CD14-positive monocyte (primary cell): ENCODE measurements around the gene WNT7A. TPM values are rescaled to one million over a fixed set of nuclear protein-coding genes. Genes with fewer than 3 reads are reported as not detected.

ENCODE experiments used
- DNase-seq, 3 donors: peaks; one replicate each; pipeline ENCODE4 v3.0.0-alpha.2; 2011 to 2022
- H2AFZ ChIP-seq: 2 replicates; pipeline ENCODE4 v1.6.0; 2012; ENCODE audit warnings: mild to moderate bottlenecking, low read depth, low read length, inconsistent platforms; ENCODE audit not compliant: insufficient read depth, poor library complexity, severe bottlenecking
- H3K27ac ChIP-seq, 2 donors: 1 replicate in 1 of 2; 2 replicates in 1 of 2; pipeline ENCODE4 v1.5.1; 2012 to 2013; ENCODE audit warnings: low read length in 2 of 2, control low read depth in 1 of 2, inconsistent platforms in 1 of 2, low read depth in 1 of 2, mild to moderate bottlenecking in 1 of 2
- H3K27me3 ChIP-seq, 2 donors: one replicate each; pipeline versions ENCODE4 v1.6.0 to v1.6.1; 2011 to 2013; ENCODE audit warnings: low read length in 2 of 2; ENCODE audit not compliant: control insufficient read depth in 2 of 2, insufficient read depth in 2 of 2
- H3K36me3 ChIP-seq, 2 donors: replicated peaks in 1 of 2; 1 replicate in 1 of 2; 2 replicates in 1 of 2; pipeline versions ENCODE4 v1.5.1 to v1.6.1; 2012 to 2013; ENCODE audit warnings: low read length in 2 of 2, control low read depth in 1 of 2, inconsistent platforms in 1 of 2, mild to moderate bottlenecking in 1 of 2; ENCODE audit not compliant: insufficient read depth in 2 of 2, control insufficient read depth in 1 of 2
- H3K4me1 ChIP-seq, 2 donors: 1 replicate in 1 of 2; 2 replicates in 1 of 2; pipeline versions ENCODE4 v1.5.1 to v1.6.1; 2012 to 2013; ENCODE audit warnings: low read length in 2 of 2, control low read depth in 1 of 2, inconsistent platforms in 1 of 2, mild to moderate bottlenecking in 1 of 2, moderate library complexity in 1 of 2; ENCODE audit not compliant: insufficient read depth in 2 of 2, control insufficient read depth in 1 of 2
- H3K4me2 ChIP-seq: replicated peaks from 2 replicates; pipeline ENCODE3; 2012; ENCODE audit warnings: low read length, moderate library complexity, mild to moderate bottlenecking; ENCODE audit not compliant: poor library complexity, severe bottlenecking; ENCODE audit errors: extremely low read depth
- H3K4me3 ChIP-seq, 3 experiments: fragments of 200-600 bp in 1 of 3; sonication (generic) in 1 of 3; replicated peaks in 1 of 3; 1 replicate in 2 of 3; 2 replicates in 1 of 3; pipeline ENCODE4 v1.5.1; 2011 to 2013; ENCODE audit warnings: low read length in 3 of 3, mild to moderate bottlenecking in 3 of 3, control low read depth in 2 of 3, low read depth in 2 of 3, inconsistent platforms in 1 of 3, moderate library complexity in 1 of 3
- H3K79me2 ChIP-seq: 2 replicates; pipeline ENCODE4 v1.6.0; 2012; ENCODE audit warnings: mild to moderate bottlenecking, control low read depth, inconsistent platforms, low read length, moderate library complexity; ENCODE audit not compliant: insufficient read depth
- H3K9ac ChIP-seq: 2 replicates; pipeline ENCODE4 v1.6.0; 2017; ENCODE audit warnings: low read length, mild to moderate bottlenecking; ENCODE audit not compliant: insufficient read depth, poor library complexity, severe bottlenecking
- H3K9me3 ChIP-seq, 2 donors: replicated peaks in 1 of 2; 1 replicate in 1 of 2; 2 replicates in 1 of 2; pipeline versions ENCODE4 v1.5.1 to v1.6.1; 2012 to 2013; ENCODE audit warnings: low read length in 2 of 2, control low read depth in 1 of 2; ENCODE audit not compliant: control insufficient read depth in 1 of 2, insufficient read depth in 1 of 2
- H4K20me1 ChIP-seq: 2 replicates; pipeline ENCODE4 v1.6.0; 2012; ENCODE audit warnings: mild to moderate bottlenecking, low read length, control low read depth, moderate library complexity; ENCODE audit not compliant: insufficient read depth
- H3K27ac Mint-ChIP-seq, 7 donors: one replicate each; pipeline ENCODE4 v1.8.0; 2020; ENCODE audit warnings: mild to moderate bottlenecking in 7 of 7, mixed read lengths in 7 of 7, moderate library complexity in 6 of 7, inconsistent platforms in 2 of 7
- H3K27me3 Mint-ChIP-seq, 3 donors: one replicate each; pipeline ENCODE4 v1.8.0; 2021 to 2022; ENCODE audit warnings: low read depth in 3 of 3, mild to moderate bottlenecking in 3 of 3, mixed read lengths in 3 of 3, moderate library complexity in 3 of 3, inconsistent platforms in 1 of 3
- H3K36me3 Mint-ChIP-seq, 2 donors: one replicate each; pipeline ENCODE4 v1.8.0; 2020; ENCODE audit warnings: mixed read lengths in 2 of 2, inconsistent platforms in 1 of 2, mild to moderate bottlenecking in 1 of 2
- H3K4me1 Mint-ChIP-seq: one replicate; pipeline ENCODE4 v1.8.0; 2020; ENCODE audit warnings: mild to moderate bottlenecking, mixed read lengths
- H3K4me3 Mint-ChIP-seq, 2 donors: one replicate each; pipeline ENCODE4 v1.8.0; 2020; ENCODE audit warnings: mild to moderate bottlenecking in 2 of 2, mixed read lengths in 2 of 2, moderate library complexity in 1 of 2
- H3K9me3 Mint-ChIP-seq, 7 donors: one replicate each; pipeline ENCODE4 v1.8.0; 2020 to 2022; ENCODE audit warnings: mixed read lengths in 7 of 7, mild to moderate bottlenecking in 6 of 7, moderate library complexity in 6 of 7, inconsistent platforms in 2 of 7
- WGBS: methylation state at CpG from one replicate; pipeline ENCODE4 v1.1.5; 2013; ENCODE audit warnings: missing lambda C conversion rate; ENCODE audit not compliant: insufficient coverage; 5-methylcytosine and 5-hydroxymethylcytosine counted together
- intact Hi-C, 2 donors: fragments of 100-400 bp; cut with micrococcal nuclease; formaldehyde crosslinking; loops; one replicate each; pipeline versions ENCODE4 v1.15.0 to v1.15.1; 2023
- polyA plus RNA-seq, 3 donors: library from polyadenylated mRNA; depleted of rRNA in 1 of 3; unstranded in 2 of 3; stranded (reverse) in 1 of 3; fragments of 300-500 nt in 2 of 3; fragments of >200 nt in 1 of 3; fragmentation: Illumina TruSeq in 2 of 3; gene quantifications; 1 replicate in 2 of 3; 2 replicates in 1 of 3; pipeline ENCODE4 v1.2.3, GENCODE V29; 2012 to 2021
- TF ChIP-seq, protein P1 (sequence below): fragments of 200-600 bp; IDR thresholded peaks from one replicate; pipeline ENCODE4 v1.8.0; 2022; ENCODE audit warnings: antibody characterized with exemption, mild to moderate bottlenecking

The WNT7A gene
- polyA plus RNA-seq, 3 donors: not detected

DNA sequence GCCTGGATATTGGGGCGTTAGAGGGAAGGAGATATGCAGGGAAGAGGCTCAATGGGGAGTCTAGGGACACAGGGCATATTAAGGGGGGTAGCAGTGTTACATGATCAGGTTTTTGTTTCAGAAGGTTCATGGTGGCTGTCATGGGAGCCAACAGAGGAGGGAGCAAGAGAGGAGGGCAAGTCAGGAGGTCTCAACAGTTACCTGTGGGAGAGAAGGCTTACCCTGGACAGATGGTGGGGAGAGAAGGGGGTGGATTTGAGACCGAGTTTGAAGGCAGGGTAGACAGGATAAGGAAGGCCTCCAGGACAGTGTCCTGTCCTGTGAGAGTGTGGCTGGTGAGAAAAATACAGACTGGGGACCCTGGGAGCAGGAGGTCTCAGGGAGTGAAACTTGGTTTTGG lies 3.8 kb upstream of the WNT7A start:
- H3K4me1 Mint-ChIP-seq: peaks cover 1% of the 10 kb centered on the region
- Histone ChIP-seq H4K20me1 (no peaks in the 10 kb centered on the region), H3K4me3 (no peak overlapping the region), H3K36me3 (no peaks in the 10 kb centered on the region), H3K4me1 (peaks cover 3 to 4% of the 10 kb centered on the region in 2 donors), H3K79me2 (no peaks in the 10 kb centered on the region), H3K27me3 (peaks cover 27 to 41% of the 10 kb centered on the region in 2 donors), H3K4me2 (no peak overlapping the region), H3K9ac (no peak overlapping the region), H3K9me3 (peaks cover 0 to 15% of the 10 kb centered on the region in 2 donors), H3K27ac (no peak overlapping the region), H2AFZ (no peak overlapping the region)
- 86% methylated on average over 2 of the region's 2 CpGs for WGBS
- no peaks in the 10 kb centered on the region for H3K36me3 Mint-ChIP-seq
- no peak overlapping the region for H3K27ac Mint-ChIP-seq
- H3K9me3 Mint-ChIP-seq: peaks cover 0 to 8% (median 3%) of the 10 kb centered on the region in 7 donors
- intact Hi-C loops: no loop called here
- DNase-seq: no peak
- H3K27me3 Mint-ChIP-seq: peaks cover 46 to 57% (median 51%) of the 10 kb centered on the region in 3 donors
- peak overlapping the region in 1 of 2 donors; percentile 40 for H3K4me3 Mint-ChIP-seq
- TF ChIP-seq, protein P1, sequence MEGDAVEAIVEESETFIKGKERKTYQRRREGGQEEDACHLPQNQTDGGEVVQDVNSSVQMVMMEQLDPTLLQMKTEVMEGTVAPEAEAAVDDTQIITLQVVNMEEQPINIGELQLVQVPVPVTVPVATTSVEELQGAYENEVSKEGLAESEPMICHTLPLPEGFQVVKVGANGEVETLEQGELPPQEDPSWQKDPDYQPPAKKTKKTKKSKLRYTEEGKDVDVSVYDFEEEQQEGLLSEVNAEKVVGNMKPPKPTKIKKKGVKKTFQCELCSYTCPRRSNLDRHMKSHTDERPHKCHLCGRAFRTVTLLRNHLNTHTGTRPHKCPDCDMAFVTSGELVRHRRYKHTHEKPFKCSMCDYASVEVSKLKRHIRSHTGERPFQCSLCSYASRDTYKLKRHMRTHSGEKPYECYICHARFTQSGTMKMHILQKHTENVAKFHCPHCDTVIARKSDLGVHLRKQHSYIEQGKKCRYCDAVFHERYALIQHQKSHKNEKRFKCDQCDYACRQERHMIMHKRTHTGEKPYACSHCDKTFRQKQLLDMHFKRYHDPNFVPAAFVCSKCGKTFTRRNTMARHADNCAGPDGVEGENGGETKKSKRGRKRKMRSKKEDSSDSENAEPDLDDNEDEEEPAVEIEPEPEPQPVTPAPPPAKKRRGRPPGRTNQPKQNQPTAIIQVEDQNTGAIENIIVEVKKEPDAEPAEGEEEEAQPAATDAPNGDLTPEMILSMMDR: no peak

- WGBS: 100% methylated on average over 1 of the region's 3 CpGs
- H3K9me3 Mint-ChIP-seq: peaks cover 0 to 8% (median 3%) of the 10 kb centered on the region in 7 donors
These were observed 3.0 kb upstream of the WNT7A start for GRCh38 chr3:13882876-13883275.

More at GRCh38 chr3:13882876-13883275, 3.0 kb upstream of the WNT7A start:
- Mint-ChIP-seq H3K27me3 (peaks cover 53 to 63% (median 58%) of the 10 kb centered on the region in 3 donors), H3K27ac (no peak overlapping the region), H3K36me3 (no peaks in the 10 kb centered on the region), H3K4me3 (no peak overlapping the region), H3K4me1 (peaks cover 4% of the 10 kb centered on the region)
- TF ChIP-seq, protein P1: no peak
- Histone ChIP-seq H2AFZ (no peak overlapping the region), H3K4me3 (no peak overlapping the region), H3K36me3 (no peaks in the 10 kb centered on the region), H3K9me3 (peaks cover 0 to 17% of the 10 kb centered on the region in 2 donors), H3K4me1 (peaks cover 3 to 4% of the 10 kb centered on the region in 2 donors), H3K9ac (no peak overlapping the region), H3K27ac (no peak overlapping the region), H3K79me2 (no peaks in the 10 kb centered on the region), H3K27me3 (peaks cover 28 to 48% of the 10 kb centered on the region in 2 donors), H4K20me1 (no peaks in the 10 kb centered on the region), H3K4me2 (no peak overlapping the region)
- intact Hi-C loops: no loop called here
- no peak for DNase-seq
